Cardiac muscle cell (in vitro differentiated cells and primary cell): ENCODE data around the gene MRPS15. TPM values are rescaled to one million over a fixed set of nuclear protein-coding genes. Genes with fewer than 3 reads are reported as not detected.

ENCODE experiments used
- DNase-seq, 2 donors: peaks; one replicate each; pipeline versions ENCODE4 v3.0.0 to v3.0.0-alpha.2; 2010 to 2017; ENCODE audit warnings: low read depth in 1 of 2, low spot score in 1 of 2
- H3K27ac ChIP-seq: fragments of 200-600 bp; sonication (generic); 2 replicates; pipeline ENCODE4 v1.5.1; 2016
- H3K27me3 ChIP-seq: fragments of 200-600 bp; sonication (generic); 2 replicates; pipeline ENCODE4 v1.6.0; 2016; ENCODE audit warnings: control low read depth
- H3K36me3 ChIP-seq: fragments of 200-600 bp; sonication (generic); 2 replicates; pipeline ENCODE4 v1.5.1; 2016; ENCODE audit warnings: control low read depth
- H3K4me1 ChIP-seq: fragments of 200-600 bp; sonication (generic); 2 replicates; pipeline ENCODE4 v1.8.1; 2017; ENCODE audit warnings: low read depth, mild to moderate bottlenecking, mixed run types
- H3K4me3 ChIP-seq: fragments of 200-600 bp; sonication (generic); 2 replicates; pipeline ENCODE4 v1.5.1; 2016; ENCODE audit warnings: mild to moderate bottlenecking
- H3K9me3 ChIP-seq: fragments of 200-600 bp; sonication (generic); 2 replicates; pipeline ENCODE4 v1.5.1; 2017; ENCODE audit warnings: low read depth, mild to moderate bottlenecking, control low read depth
- polyA plus RNA-seq: library from polyadenylated mRNA; unstranded; fragments of >200 nt; fragmentation: Nextera tagmentation; extraction: Ambion mirVana; gene quantifications from 2 replicates; pipeline ENCODE4 v1.2.1, GENCODE V29; 2016
- total RNA-seq: library from RNA; depleted of rRNA; stranded (reverse); fragments of >200 nt; gene quantifications from 2 replicates; pipeline ENCODE4 v1.2.3, GENCODE V29; 2016
- TF ChIP-seq, protein P1 (sequence below): IDR thresholded peaks from 2 replicates; pipeline ENCODE4 v1.5.1; 2012; ENCODE audit warnings: low read depth, mild to moderate bottlenecking, low read length

Gene MRPS15
- total and polyA plus RNA-seq, 2 experiments from 2014 or later = 83.5 to 166 TPM

DNA sequence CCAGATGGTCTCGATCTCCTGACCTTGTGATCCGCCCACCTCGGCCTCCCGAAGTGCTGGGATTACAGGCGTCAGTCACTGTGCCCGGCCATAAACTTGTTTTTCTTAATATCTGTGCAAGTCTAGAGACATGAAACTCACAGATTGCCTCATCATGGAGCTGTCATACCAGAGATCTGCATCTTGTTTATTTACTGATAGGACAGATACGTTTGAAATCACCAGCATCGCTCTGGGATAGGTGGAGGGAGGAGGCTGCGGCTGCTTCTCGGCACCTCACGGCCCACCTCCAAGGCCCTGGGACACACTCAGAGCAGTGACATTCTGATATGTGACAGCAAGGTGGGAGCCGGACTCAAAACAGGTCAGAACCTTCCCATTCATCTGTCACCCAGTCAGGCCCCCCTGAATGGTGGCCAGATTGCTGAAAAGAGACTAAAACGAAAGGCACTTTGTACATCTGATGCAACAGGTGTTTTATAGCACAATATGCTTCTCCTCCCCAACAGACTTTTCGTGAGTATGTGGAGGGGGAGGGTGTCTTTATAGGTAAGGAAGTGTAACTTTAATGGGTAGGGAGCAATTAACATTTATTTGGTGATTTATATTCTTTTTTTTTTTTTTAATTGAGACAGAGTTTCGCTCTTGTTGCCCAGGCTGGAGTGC lies 48.4 kb downstream of the MRPS15 start:
- H3K9me3 ChIP-seq = no peaks in the 10 kb centered on the region
- TF ChIP-seq, protein P1, sequence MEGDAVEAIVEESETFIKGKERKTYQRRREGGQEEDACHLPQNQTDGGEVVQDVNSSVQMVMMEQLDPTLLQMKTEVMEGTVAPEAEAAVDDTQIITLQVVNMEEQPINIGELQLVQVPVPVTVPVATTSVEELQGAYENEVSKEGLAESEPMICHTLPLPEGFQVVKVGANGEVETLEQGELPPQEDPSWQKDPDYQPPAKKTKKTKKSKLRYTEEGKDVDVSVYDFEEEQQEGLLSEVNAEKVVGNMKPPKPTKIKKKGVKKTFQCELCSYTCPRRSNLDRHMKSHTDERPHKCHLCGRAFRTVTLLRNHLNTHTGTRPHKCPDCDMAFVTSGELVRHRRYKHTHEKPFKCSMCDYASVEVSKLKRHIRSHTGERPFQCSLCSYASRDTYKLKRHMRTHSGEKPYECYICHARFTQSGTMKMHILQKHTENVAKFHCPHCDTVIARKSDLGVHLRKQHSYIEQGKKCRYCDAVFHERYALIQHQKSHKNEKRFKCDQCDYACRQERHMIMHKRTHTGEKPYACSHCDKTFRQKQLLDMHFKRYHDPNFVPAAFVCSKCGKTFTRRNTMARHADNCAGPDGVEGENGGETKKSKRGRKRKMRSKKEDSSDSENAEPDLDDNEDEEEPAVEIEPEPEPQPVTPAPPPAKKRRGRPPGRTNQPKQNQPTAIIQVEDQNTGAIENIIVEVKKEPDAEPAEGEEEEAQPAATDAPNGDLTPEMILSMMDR = no peak

DNA sequence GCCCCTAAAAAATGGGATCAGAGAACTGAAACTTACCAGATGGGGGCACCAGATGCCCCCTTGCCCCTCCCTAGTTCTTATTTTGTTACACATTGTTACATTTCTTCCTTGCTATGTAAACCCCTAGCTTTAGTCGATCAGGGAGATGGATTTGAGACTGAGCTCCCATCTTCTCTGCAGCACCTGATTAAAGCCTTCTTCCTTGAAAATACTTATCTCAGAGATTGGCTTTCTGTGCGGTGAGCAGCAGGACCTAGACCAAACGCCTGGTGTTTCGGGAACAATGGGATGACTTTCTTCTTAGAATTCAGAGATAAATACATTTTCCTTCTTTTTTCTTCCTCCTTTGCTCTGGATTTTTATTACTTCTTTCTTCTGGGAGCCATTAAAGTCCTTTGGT lies 49.8 kb downstream of the MRPS15 start:
- H3K36me3 ChIP-seq = no peaks in the 10 kb centered on the region
- no peak overlapping the region for H3K27ac ChIP-seq
- TF ChIP-seq, protein P1 = no peak
- no peaks in the 10 kb centered on the region for H3K9me3 ChIP-seq
- H3K4me3 ChIP-seq = no peak overlapping the region
- no peaks in the 10 kb centered on the region for H3K4me1 ChIP-seq
- DNase-seq = no peak
- no peaks in the 10 kb centered on the region for H3K27me3 ChIP-seq

More for the DNA sequence above, 48.4 kb downstream of the MRPS15 start:
- no peak overlapping the region for H3K27ac ChIP-seq
- no peaks in the 10 kb centered on the region for H3K4me1 ChIP-seq
- H3K27me3 ChIP-seq = no peaks in the 10 kb centered on the region
- DNase-seq = no peak
- no peak overlapping the region for H3K4me3 ChIP-seq
- no peaks in the 10 kb centered on the region for H3K36me3 ChIP-seq

DNA sequence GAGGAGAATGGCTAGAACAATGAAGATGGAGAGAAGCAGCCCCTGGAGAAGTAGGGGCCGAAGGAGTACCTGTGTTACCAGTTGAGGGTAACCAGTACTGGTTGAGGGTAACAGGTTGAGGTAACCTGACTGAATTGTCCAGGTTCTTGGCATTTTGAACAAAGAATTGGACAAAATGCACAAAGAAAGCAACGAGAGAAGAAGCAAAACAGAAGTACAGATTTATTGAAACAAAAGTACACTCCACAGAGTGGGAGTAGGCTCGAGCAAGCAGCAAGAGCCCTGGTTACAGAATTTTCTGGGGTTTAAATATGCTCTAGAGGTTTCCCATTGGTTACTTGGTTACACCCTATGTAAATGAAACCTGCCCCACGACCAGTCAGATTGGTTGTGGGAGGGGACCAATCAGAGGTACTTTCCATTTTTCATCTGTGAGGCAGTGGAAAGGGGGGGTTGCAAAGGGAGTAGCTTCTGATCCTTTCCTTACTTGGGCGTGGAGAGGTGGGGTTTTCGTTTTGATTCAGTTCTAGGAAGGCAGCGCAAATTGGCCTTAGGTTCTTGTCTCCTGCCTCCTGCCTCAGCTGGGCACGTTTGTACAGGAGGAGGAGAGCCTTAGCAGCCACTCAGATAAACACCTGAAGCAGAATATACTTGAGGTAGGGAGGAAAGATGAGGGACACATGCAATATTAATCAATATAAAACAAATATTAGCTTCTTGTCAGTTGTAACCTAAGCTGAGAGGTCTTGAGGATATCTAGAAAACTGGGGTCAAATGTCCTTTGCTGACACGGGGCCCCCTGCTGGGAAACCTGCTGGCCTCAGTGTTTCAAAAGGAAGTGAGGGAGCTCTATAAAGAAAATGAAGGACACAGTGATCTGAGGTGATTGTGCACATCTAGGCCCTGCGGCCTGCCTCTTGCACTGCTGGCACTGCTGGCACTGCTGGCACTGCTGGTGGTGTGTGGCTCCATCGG lies 52.2 kb downstream of the MRPS15 start:
- Histone ChIP-seq H3K9me3 (no peaks in the 10 kb centered on the region), H3K27ac (peak overlapping the region; percentile 62), H3K27me3 (no peaks in the 10 kb centered on the region), H3K4me1 (no peaks in the 10 kb centered on the region), H3K4me3 (no peak overlapping the region), H3K36me3 (no peaks in the 10 kb centered on the region)
- TF ChIP-seq, protein P1 = peak; percentile 10
- peak; percentile 51 to 57 for DNase-seq

DNA sequence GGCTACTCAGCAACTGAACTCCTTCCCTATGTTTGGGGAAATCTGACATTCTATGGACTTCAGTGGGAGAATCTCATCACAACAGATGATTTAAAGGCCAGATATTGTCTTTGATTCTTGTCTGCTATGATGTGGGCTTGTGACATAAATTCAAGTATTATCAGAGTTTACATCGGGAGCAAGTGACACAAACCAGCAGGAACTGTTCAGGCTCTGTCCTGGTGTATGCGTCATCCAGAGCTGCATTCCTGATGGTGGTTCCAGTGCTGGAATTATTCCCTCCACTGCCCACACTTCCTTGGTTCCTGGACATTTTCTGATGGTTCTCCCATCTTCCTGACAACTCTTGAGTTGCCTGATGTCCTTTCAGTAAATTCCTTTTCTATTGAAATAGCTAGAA lies 55.7 kb downstream of the MRPS15 start:
- Histone ChIP-seq H3K4me1 (no peaks in the 10 kb centered on the region), H3K9me3 (no peaks in the 10 kb centered on the region), H3K27me3 (no peaks in the 10 kb centered on the region), H3K4me3 (no peak overlapping the region), H3K36me3 (no peaks in the 10 kb centered on the region), H3K27ac (no peak overlapping the region)
- TF ChIP-seq, protein P1 = no peak
- DNase-seq = peak in 1 of 2 donors; percentile 35

DNA sequence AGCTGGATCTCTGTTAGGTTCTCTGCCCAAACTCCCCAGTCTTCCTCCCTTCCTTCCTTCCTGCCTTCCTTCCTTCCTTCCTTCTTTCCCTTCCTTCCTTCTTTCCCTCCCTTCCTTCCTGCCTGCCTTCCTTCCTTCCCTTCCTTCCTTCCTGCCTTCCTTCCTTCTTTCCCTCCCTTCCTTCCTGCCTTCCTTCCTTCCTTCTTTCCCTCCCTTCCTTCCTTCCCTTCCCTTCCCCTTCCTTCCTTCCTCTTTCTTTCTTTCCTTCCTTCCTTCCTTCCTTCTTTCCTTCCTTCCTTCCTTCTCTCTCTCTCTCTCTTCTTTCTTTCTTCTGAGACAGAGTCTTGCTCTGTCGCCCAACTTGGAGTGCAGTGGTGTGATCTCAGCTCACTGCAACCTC lies 57.7 kb downstream of the MRPS15 start:
- TF ChIP-seq, protein P1 = no peak
- Histone ChIP-seq H3K27ac (no peak overlapping the region), H3K4me1 (no peaks in the 10 kb centered on the region), H3K4me3 (no peak overlapping the region), H3K36me3 (no peaks in the 10 kb centered on the region), H3K9me3 (no peaks in the 10 kb centered on the region), H3K27me3 (no peaks in the 10 kb centered on the region)
- no peak for DNase-seq

Other genes starting within 250 kb of the MRPS15 start
- 60.2 and 92.9 TPM in 2 replicates for gene THRAP3, start 239.9 kb downstream of the MRPS15 start, total RNA-seq
- gene THRAP3, start 239.9 kb downstream of the MRPS15 start, polyA plus RNA-seq = 48.6 and 63.6 TPM in 2 replicates
- gene SH3D21, start 158.0 kb downstream of the MRPS15 start, total RNA-seq = 21.5 and 44.0 TPM in 2 replicates
- 13.5 and 22.8 TPM in 2 replicates for gene SH3D21, start 158.0 kb downstream of the MRPS15 start, polyA plus RNA-seq
- 26.6 and 40.4 TPM in 2 replicates for gene EVA1B, start 140.7 kb downstream of the MRPS15 start, total RNA-seq
- gene EVA1B, start 140.7 kb downstream of the MRPS15 start, polyA plus RNA-seq = 23.6 and 24.5 TPM in 2 replicates
- gene STK40, start 78.5 kb downstream of the MRPS15 start, total RNA-seq = 37.0 and 38.5 TPM in 2 replicates
- gene STK40, start 78.5 kb downstream of the MRPS15 start, polyA plus RNA-seq = 43.9 and 51.1 TPM in 2 replicates
- 15.9 and 20.6 TPM in 2 replicates for gene LSM10, start 66.5 kb downstream of the MRPS15 start, total RNA-seq
- 70.7 and 75.7 TPM in 2 replicates for gene LSM10, start 66.5 kb downstream of the MRPS15 start, polyA plus RNA-seq
- gene OSCP1, start 13.9 kb downstream of the MRPS15 start, total RNA-seq = 16.9 and 18.5 TPM in 2 replicates
- 19.5 and 22.0 TPM in 2 replicates for gene OSCP1, start 13.9 kb downstream of the MRPS15 start, polyA plus RNA-seq
- gene CSF3R, start 18.5 kb upstream of the MRPS15 start, total RNA-seq = 5.8 and 6.0 TPM in 2 replicates
- gene CSF3R, start 18.5 kb upstream of the MRPS15 start, polyA plus RNA-seq = 3.3 and 4.8 TPM in 2 replicates